ENCODE data around the gene IL22RA2.

- no peak for TF ChIP-seq CTCF (conservative IDR thresholded peaks at IDR 0.05; ENCODE audit: low read depth, low read length)
- no peak for TF ChIP-seq EZH2 (IDR thresholded peaks at IDR 0.05; ENCODE audit: low read length, unreplicated experiment)
- TF ChIP-seq EZH2phosphoT487 (IDR thresholded peaks at IDR 0.05; ENCODE audit: borderline replicate concordance, low read length) = no peak
Measured at GRCh38 chr6:137193256-137194070, 20.0 kb upstream of the IL22RA2 start.
